ENCODE data around the gene BCL2A1.

DNA sequence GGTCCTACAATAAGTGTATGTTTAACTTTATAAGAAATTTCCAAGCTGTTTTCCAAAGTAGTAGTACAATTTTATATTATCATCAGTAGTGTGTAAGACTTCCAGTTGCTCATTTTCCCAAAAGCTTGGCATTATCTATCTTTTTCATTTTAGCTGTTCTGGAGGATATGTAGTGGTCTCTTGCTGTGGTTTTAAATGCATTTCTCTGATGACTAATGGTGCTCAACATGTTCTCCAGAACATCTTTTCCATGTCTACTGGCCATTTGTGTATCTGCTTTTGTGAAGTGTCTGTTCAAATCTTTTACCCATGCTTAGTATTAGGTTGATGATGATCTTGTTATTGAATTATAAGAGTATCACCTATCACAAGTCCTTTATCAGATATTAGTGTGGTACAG is 13.3 kb downstream of the BCL2A1 start:
- TF ChIP-seq, protein P1, sequence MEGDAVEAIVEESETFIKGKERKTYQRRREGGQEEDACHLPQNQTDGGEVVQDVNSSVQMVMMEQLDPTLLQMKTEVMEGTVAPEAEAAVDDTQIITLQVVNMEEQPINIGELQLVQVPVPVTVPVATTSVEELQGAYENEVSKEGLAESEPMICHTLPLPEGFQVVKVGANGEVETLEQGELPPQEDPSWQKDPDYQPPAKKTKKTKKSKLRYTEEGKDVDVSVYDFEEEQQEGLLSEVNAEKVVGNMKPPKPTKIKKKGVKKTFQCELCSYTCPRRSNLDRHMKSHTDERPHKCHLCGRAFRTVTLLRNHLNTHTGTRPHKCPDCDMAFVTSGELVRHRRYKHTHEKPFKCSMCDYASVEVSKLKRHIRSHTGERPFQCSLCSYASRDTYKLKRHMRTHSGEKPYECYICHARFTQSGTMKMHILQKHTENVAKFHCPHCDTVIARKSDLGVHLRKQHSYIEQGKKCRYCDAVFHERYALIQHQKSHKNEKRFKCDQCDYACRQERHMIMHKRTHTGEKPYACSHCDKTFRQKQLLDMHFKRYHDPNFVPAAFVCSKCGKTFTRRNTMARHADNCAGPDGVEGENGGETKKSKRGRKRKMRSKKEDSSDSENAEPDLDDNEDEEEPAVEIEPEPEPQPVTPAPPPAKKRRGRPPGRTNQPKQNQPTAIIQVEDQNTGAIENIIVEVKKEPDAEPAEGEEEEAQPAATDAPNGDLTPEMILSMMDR (IDR thresholded peaks at IDR 0.05; ENCODE audit: low read depth, low read length): no peak
- no peak for TF ChIP-seq POLR2A (IDR thresholded peaks at IDR 0.05; ENCODE audit: extremely low read depth, insufficient read length)

All from NB4 (cell line).